CD4-positive, alpha-beta T cell (primary cell): ENCODE data around the gene ZNF367. TPM values are rescaled to one million over a fixed set of nuclear protein-coding genes. Genes with fewer than 3 reads are reported as not detected.

Source experiments
- ATAC-seq: fragments of 200-7000 bp; cut with Tn5 transposase; one replicate; pipeline ENCODE4 v1.10.0; 2022; ENCODE audit warnings: mild to moderate bottlenecking; ENCODE audit not compliant: poor library complexity
- CTCF ChIA-PET: fragments of 350-600 bp; sonication (Branson Sonifier 250); formaldehyde crosslinking; loops from one replicate; lab custom pipeline; 2021; ENCODE audit warnings: antibody characterized with exemption, inconsistent platforms; lab: Charles Lee
- POLR2A ChIA-PET: fragments of 350-600 bp; sonication (Branson Sonifier 250); formaldehyde crosslinking; loops from one replicate; lab custom pipeline; 2021; ENCODE audit warnings: antibody characterized with exemption, inconsistent platforms; lab: Charles Lee
- DNase-seq, 14 experiments: peaks; one replicate each; pipeline ENCODE4 v3.0.0-alpha.2; 2013 to 2020; ENCODE audit warnings: mixed read lengths in 2 of 14
- H3K27ac ChIP-seq, 2 donors: one replicate each; pipeline versions ENCODE4 v1.5.1 to v1.7.0; 2013; ENCODE audit warnings: low read length in 2 of 2, low read depth in 1 of 2, mild to moderate bottlenecking in 1 of 2
- H3K27me3 ChIP-seq, 2 experiments: 1 replicate in 1 of 2; 2 replicates in 1 of 2; pipeline versions ENCODE4 v1.6.1 to v1.7.0; 2013; ENCODE audit warnings: low read length in 2 of 2, control low read depth in 1 of 2, mild to moderate bottlenecking in 1 of 2, moderate library complexity in 1 of 2; ENCODE audit not compliant: insufficient read depth in 2 of 2, control insufficient read depth in 1 of 2
- H3K36me3 ChIP-seq: one replicate; pipeline ENCODE4 v1.6.1; 2013; ENCODE audit warnings: low read length, control low read depth; ENCODE audit not compliant: insufficient read depth
- H3K4me1 ChIP-seq: one replicate; pipeline ENCODE4 v1.6.1; 2013; ENCODE audit warnings: low read length, control low read depth; ENCODE audit not compliant: insufficient read depth
- H3K4me3 ChIP-seq: one replicate; pipeline ENCODE4 v1.5.1; 2013; ENCODE audit warnings: mild to moderate bottlenecking, low read length, moderate library complexity
- H3K9me3 ChIP-seq, 2 experiments: 1 replicate in 1 of 2; 2 replicates in 1 of 2; pipeline versions ENCODE4 v1.6.1 to v1.7.0; 2013; ENCODE audit warnings: low read length in 2 of 2, mild to moderate bottlenecking in 2 of 2, control low read depth in 1 of 2, moderate library complexity in 1 of 2; ENCODE audit not compliant: control insufficient read depth in 1 of 2, insufficient read depth in 1 of 2
- H3K27ac Mint-ChIP-seq: one replicate; pipeline ENCODE4 v1.8.0; 2020; ENCODE audit warnings: mixed read lengths
- H3K27me3 Mint-ChIP-seq: one replicate; pipeline ENCODE4 v1.8.0; 2021; ENCODE audit warnings: mixed read lengths
- H3K36me3 Mint-ChIP-seq: one replicate; pipeline ENCODE4 v1.8.0; 2021; ENCODE audit warnings: low read depth, mixed read lengths
- H3K4me1 Mint-ChIP-seq: one replicate; pipeline ENCODE4 v1.8.0; 2021; ENCODE audit warnings: low read depth, mixed read lengths
- H3K4me3 Mint-ChIP-seq: one replicate; pipeline ENCODE4 v1.8.0; 2020; ENCODE audit warnings: mild to moderate bottlenecking, mixed read lengths
- H3K9me3 Mint-ChIP-seq: one replicate; pipeline ENCODE4 v1.8.0; 2020; ENCODE audit warnings: mixed read lengths
- intact Hi-C, 2 experiments: fragments of 100-400 bp; cut with DNase I in 1 of 2; cut with micrococcal nuclease in 1 of 2; formaldehyde crosslinking; loops; one replicate each; pipeline versions ENCODE4 v1.15.1 to v1.9.0; 2023 to 2025; cut with DNase I, micrococcal nuclease
- total RNA-seq, 174 experiments: library from RNA in 2 of 174; stranded (reverse) in 2 of 174; gene quantifications; one replicate each; pipeline ENCODE4 v1.2.3 and lab custom pipeline; 2021 to 2026
- TF ChIP-seq, protein P1 (sequence below): fragments of 200-600 bp; IDR thresholded peaks from one replicate; pipeline ENCODE4 v1.8.0; 2022; ENCODE audit warnings: antibody characterized with exemption, mild to moderate bottlenecking

Gene ZNF367
- total RNA-seq, 2 experiments from 2014 or later, result 6.5 to 6.7 TPM

- ATAC-seq (no peak), DNase-seq (no peak)
- ChIA-PET POLR2A (interaction anchor here (1.0 kb wide), 1 partner anchor 27 kb away, joined by 3 read pairs; no protein-coding TSS in a partner anchor), CTCF (no interaction called here)
- no peaks in the 10 kb centered on the region for H3K27me3 Mint-ChIP-seq
- Histone ChIP-seq H3K36me3 (no peaks in the 10 kb centered on the region), H3K27ac (no peak overlapping the region), H3K9me3 (no peaks in the 10 kb centered on the region), H3K4me1 (peaks cover 13% of the 10 kb centered on the region), H3K27me3 (no peaks in the 10 kb centered on the region), H3K4me3 (no peak overlapping the region)
- no peak overlapping the region for H3K27ac Mint-ChIP-seq
- intact Hi-C loops, result no loop called here
- TF ChIP-seq, protein P1, sequence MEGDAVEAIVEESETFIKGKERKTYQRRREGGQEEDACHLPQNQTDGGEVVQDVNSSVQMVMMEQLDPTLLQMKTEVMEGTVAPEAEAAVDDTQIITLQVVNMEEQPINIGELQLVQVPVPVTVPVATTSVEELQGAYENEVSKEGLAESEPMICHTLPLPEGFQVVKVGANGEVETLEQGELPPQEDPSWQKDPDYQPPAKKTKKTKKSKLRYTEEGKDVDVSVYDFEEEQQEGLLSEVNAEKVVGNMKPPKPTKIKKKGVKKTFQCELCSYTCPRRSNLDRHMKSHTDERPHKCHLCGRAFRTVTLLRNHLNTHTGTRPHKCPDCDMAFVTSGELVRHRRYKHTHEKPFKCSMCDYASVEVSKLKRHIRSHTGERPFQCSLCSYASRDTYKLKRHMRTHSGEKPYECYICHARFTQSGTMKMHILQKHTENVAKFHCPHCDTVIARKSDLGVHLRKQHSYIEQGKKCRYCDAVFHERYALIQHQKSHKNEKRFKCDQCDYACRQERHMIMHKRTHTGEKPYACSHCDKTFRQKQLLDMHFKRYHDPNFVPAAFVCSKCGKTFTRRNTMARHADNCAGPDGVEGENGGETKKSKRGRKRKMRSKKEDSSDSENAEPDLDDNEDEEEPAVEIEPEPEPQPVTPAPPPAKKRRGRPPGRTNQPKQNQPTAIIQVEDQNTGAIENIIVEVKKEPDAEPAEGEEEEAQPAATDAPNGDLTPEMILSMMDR, result no peak
- no peaks in the 10 kb centered on the region for H3K9me3 Mint-ChIP-seq
- H3K36me3 Mint-ChIP-seq, result no peaks in the 10 kb centered on the region
- no peak overlapping the region for H3K4me3 Mint-ChIP-seq
- peaks cover 16% of the 10 kb centered on the region for H3K4me1 Mint-ChIP-seq
These were observed 5.3 kb upstream of the ZNF367 start for GRCh38 chr9:96423322-96423984.

GRCh38 chr9:96420468-96421219 is 2.5 kb upstream of the ZNF367 start:
- no peaks in the 10 kb centered on the region for H3K36me3 ChIP-seq
- H3K9me3 ChIP-seq, result no peaks in the 10 kb centered on the region
- peak overlapping the region; percentile 75 for H3K4me3 Mint-ChIP-seq
- no peaks in the 10 kb centered on the region for H3K27me3 ChIP-seq
- peaks cover 25% of the 10 kb centered on the region for H3K4me1 Mint-ChIP-seq
- H3K4me3 ChIP-seq, result no peak overlapping the region
- H3K9me3 Mint-ChIP-seq, result no peaks in the 10 kb centered on the region
- POLR2A ChIA-PET, result no interaction called here
- H3K27me3 Mint-ChIP-seq, result no peaks in the 10 kb centered on the region
- H3K4me1 ChIP-seq, result peaks cover 26% of the 10 kb centered on the region
- DNase-seq, result peak in 5 of 14 experiments; percentile 3 to 51 (median 46)
- ATAC-seq, result no peak
- TF ChIP-seq, protein P1, result no peak
- H3K36me3 Mint-ChIP-seq, result no peaks in the 10 kb centered on the region
- intact Hi-C loops, result no loop called here
- no peak overlapping the region for H3K27ac ChIP-seq
- H3K27ac Mint-ChIP-seq, result peak overlapping the region; percentile 82
- CTCF ChIA-PET, result no interaction called here

DNA sequence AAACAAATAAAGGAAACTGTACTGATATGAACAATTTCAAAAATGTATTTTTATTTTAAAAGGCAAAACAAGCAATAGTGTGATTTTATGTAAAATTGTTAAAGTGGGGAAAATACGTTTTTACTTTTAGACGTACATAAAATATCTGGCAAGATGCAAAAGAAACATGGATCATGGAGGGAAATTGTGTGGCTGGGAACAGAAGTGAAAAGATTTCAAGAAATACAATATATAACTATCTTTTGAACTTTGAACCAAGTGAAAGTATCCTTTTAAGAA is 1.5 kb upstream of the ZNF367 start:
- H3K4me1 Mint-ChIP-seq, result peaks cover 25% of the 10 kb centered on the region
- H3K36me3 Mint-ChIP-seq, result no peaks in the 10 kb centered on the region
- Histone ChIP-seq H3K27me3 (no peaks in the 10 kb centered on the region), H3K9me3 (no peaks in the 10 kb centered on the region), H3K4me3 (peak overlapping the region; percentile 97), H3K36me3 (no peaks in the 10 kb centered on the region), H3K27ac (peak overlapping the region in 1 of 2 donors; percentile 86), H3K4me1 (peaks cover 27% of the 10 kb centered on the region)
- ATAC-seq (no peak), DNase-seq (no peak)
- intact Hi-C loops, result loop anchor here (2.0 to 10.0 kb wide), 4 partner anchors 31 to 1695 kb away; partner anchors contain the start of genes SLC35D2 (in 2 of the 2), AOPEP (in 1 of the 2) and HABP4 (in 1 of the 2)
- TF ChIP-seq, protein P1, result no peak
- H3K27me3 Mint-ChIP-seq, result no peaks in the 10 kb centered on the region
- H3K4me3 Mint-ChIP-seq, result peak overlapping the region; percentile 75
- ChIA-PET CTCF (interaction anchor here (1.0 kb wide), 1 partner anchor 32 kb away, joined by 3 read pairs; no protein-coding TSS in a partner anchor), POLR2A (interaction anchor here (0.8 to 3.8 kb wide), 6 partner anchors 20 to 148 kb away, joined by 3 to 66 read pairs (median 6); partner anchors contain the start of genes HABP4 and SLC35D2)
- no peaks in the 10 kb centered on the region for H3K9me3 Mint-ChIP-seq
- H3K27ac Mint-ChIP-seq, result peak overlapping the region; percentile 82
